Measurements from ENCODE around the gene MKS1.
A peak's percentile ranks its signal among the peaks of the same experiment; 100 is the strongest.

The MKS1 gene

GRCh38 chr17:58250344-58251011 is 31.4 kb upstream of the MKS1 start:
- POLR2A ChIA-PET: interaction anchor here (0.7 kb wide), 1 partner anchor 82 kb away, joined by 3 read pairs; no protein-coding TSS in a partner anchor
- TF ChIP-seq, protein P1, sequence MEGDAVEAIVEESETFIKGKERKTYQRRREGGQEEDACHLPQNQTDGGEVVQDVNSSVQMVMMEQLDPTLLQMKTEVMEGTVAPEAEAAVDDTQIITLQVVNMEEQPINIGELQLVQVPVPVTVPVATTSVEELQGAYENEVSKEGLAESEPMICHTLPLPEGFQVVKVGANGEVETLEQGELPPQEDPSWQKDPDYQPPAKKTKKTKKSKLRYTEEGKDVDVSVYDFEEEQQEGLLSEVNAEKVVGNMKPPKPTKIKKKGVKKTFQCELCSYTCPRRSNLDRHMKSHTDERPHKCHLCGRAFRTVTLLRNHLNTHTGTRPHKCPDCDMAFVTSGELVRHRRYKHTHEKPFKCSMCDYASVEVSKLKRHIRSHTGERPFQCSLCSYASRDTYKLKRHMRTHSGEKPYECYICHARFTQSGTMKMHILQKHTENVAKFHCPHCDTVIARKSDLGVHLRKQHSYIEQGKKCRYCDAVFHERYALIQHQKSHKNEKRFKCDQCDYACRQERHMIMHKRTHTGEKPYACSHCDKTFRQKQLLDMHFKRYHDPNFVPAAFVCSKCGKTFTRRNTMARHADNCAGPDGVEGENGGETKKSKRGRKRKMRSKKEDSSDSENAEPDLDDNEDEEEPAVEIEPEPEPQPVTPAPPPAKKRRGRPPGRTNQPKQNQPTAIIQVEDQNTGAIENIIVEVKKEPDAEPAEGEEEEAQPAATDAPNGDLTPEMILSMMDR (IDR thresholded peaks at IDR 0.05; ENCODE audit: control extremely low read depth, extremely low read depth, low read depth, missing control alignments): no peak
- CTCF ChIA-PET: interaction anchor here (0.6 to 4.9 kb wide), 46 partner anchors 8 to 456 kb away, joined by 3 to 84 read pairs (median 4); partner anchors contain the start of genes HSF5, LPO, MKS1 and RNF43
- no peak for DNase-seq (ENCODE audit: extremely low spot score)

DNA sequence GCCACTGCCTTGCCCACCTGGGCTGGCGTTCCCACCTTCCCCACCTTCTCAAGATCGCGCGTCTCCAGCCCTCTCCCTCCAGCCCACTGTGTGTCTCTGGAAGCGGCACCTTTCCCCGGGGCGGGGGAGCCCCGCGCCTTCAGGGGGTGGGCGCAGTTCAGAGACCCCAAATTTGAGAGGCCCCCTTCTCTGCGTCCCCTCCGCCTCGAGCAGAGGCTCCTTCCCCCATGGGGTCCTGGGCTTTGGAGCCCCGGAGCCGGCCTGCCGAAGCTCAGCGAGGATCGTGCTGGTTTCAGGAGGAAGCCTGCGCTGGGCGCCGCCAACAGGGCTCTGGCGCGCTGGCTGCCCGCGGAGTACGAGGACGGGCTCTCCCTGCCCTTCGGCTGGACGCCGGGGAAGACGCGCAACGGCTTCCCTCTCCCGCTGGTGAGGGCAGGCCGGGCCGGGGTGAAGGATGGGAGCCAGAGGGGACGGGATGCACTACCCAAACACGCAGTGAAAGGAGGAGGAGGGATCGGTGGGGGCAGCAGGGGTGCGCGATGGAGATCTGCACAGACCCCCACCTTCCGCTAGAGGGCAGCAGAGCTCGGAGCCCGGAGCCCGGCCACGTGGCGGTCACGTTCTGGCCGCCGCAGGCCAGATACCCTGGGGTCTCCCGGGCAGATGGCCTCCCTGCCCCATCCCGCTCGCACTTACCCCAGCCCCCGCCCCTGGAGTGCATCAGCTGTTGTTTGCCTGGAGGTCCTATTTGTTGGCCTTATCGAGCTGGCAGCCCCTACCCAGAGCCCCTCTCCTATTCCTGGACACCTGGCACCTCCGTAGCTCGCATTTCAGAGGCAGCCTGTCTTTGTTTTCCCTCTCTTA is 30.4 kb upstream of the MKS1 start:
- TF ChIP-seq, protein P1 (IDR thresholded peaks at IDR 0.05; ENCODE audit: control extremely low read depth, extremely low read depth, low read depth, missing control alignments): peak; percentile 83
- CTCF ChIA-PET: interaction anchor here (0.6 to 4.9 kb wide), 47 partner anchors 8 to 457 kb away, joined by 3 to 84 read pairs (median 4); partner anchors contain the start of genes HSF5, LPO, MKS1 and RNF43
- peak; percentile 95 for DNase-seq (ENCODE audit: extremely low spot score)
- POLR2A ChIA-PET: no interaction called here

GRCh38 chr17:58248955-58249269 is 29.9 kb upstream of the MKS1 start:
- no peak for DNase-seq (ENCODE audit: extremely low spot score)
- POLR2A ChIA-PET: no interaction called here
- TF ChIP-seq, protein P1 (IDR thresholded peaks at IDR 0.05; ENCODE audit: control extremely low read depth, extremely low read depth, low read depth, missing control alignments): no peak
- CTCF ChIA-PET: interaction anchor here (0.6 to 4.9 kb wide), 24 partner anchors 9 to 201 kb away, joined by 3 to 84 read pairs (median 6); partner anchors contain the start of genes LPO and MKS1

DNA sequence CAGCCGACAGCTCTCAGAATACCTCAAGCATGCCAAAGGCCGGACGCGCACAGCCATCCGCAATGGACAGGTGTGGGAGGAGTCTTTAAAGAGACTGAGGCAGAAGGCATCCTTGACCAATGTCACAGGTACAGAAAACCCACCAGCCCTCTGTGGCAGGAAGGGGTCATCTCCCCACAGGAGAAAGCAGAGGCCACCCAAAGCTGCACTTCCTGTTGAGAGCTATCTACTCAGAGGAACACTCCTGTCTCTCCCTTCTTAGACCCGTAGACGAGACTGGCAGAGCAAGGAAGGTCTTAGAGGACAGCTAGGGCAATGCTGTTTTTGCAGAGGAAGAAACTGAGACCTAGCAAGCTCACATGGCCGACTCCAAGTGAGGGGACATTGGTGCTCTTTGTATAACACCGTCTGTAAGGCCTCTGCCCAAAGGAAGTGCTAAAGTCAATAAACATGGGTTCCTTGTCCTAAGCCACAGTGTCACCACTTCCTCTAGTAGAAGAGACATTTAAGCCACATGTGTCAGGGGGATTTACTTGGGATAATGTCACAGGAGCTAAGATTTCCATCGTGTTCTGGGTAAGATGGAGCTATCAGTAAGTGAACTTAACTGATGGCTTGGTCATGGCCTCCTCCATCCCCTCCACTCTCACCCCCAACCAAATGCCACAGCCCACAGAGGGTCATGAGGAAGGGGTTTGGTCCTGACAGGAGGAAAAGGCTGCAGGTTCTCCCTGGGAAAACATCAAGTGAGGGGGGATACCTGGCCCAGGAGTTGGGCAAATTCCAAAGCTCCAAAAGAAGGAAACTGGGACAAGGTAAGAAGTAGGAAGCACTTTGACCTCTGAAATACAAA is 28.7 kb upstream of the MKS1 start:
- CTCF ChIA-PET: interaction anchor here (1.1 to 4.9 kb wide), 16 partner anchors 9 to 267 kb away, joined by 3 to 84 read pairs (median 4); partner anchors contain the start of genes LPO, MPO, MTMR4 and RNF43
- no peak for DNase-seq (ENCODE audit: extremely low spot score)
- POLR2A ChIA-PET: no interaction called here
- TF ChIP-seq, protein P1 (IDR thresholded peaks at IDR 0.05; ENCODE audit: control extremely low read depth, extremely low read depth, low read depth, missing control alignments): no peak

DNA sequence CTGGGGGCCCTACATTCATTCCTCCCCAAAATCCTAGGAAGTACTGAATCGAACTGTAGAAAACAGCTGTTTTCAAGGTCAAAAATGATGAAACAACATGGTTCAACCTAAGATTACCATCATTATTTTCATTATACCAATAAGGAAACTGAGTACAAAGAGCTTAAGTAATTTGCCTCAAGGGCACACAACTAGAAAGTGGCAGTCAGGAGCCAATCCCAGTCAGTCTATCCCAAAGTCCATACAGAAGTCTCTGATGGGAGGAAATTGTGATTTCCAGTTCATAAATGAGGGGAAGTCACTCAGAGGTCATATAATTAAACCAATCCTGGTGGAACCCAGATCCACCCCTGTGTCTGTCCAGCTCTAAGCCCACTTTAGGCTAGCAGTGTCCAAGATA is 27.7 kb upstream of the MKS1 start:
- DNase-seq (ENCODE audit: extremely low spot score): no peak
- ChIA-PET CTCF (interaction anchor here (1.1 to 4.9 kb wide), 8 partner anchors 9 to 187 kb away, joined by 3 to 77 read pairs (median 4); partner anchors contain the start of gene RNF43), POLR2A (no interaction called here)
- TF ChIP-seq, protein P1 (IDR thresholded peaks at IDR 0.05; ENCODE audit: control extremely low read depth, extremely low read depth, low read depth, missing control alignments): no peak
